H1 (cell line): ENCODE data around the gene RNF144A.

Experiments
- GABPA ChIP-seq: IDR thresholded peaks from 2 replicates; pipeline ENCODE4 v1.6.1; 2011; ENCODE audit warnings: mild to moderate bottlenecking, low read length, moderate library complexity, borderline replicate concordance; ENCODE audit not compliant: insufficient read depth
- JUND ChIP-seq: IDR thresholded peaks from 2 replicates; pipeline ENCODE4 v1.6.1; 2011; ENCODE audit warnings: mild to moderate bottlenecking, improper control_type of control experiment, low read length
- POLR2A ChIP-seq, 2 experiments: IDR thresholded peaks; 1 replicate in 1 of 2; 2 replicates in 1 of 2; pipeline ENCODE4 v1.6.1; 2011; ENCODE audit warnings: low read depth in 2 of 2, low read length in 2 of 2, mild to moderate bottlenecking in 2 of 2; ENCODE audit errors: control extremely low read depth in 1 of 2
- SIX5 ChIP-seq: IDR thresholded peaks from 2 replicates; pipeline ENCODE4 v1.6.1; 2011; ENCODE audit warnings: mild to moderate bottlenecking, low read depth, low read length
- TF ChIP-seq, protein P1 (sequence below): IDR thresholded peaks from 2 replicates; pipeline ENCODE4 v1.6.1; 2011; ENCODE audit warnings: low read length, improper control_type of control experiment
- TF ChIP-seq, protein P2 (sequence below), 3 experiments: IDR thresholded peaks; 1 replicate in 2 of 3; 2 replicates in 1 of 3; pipeline versions ENCODE4 v1.5.1 to v1.6.1; 2011; ENCODE audit warnings: low read length in 3 of 3, mild to moderate bottlenecking in 3 of 3, inconsistent platforms in 2 of 3, low read depth in 1 of 3, moderate library complexity in 1 of 3; ENCODE audit not compliant: insufficient read depth in 1 of 3; ENCODE audit errors: control extremely low read depth in 1 of 3

DNA sequence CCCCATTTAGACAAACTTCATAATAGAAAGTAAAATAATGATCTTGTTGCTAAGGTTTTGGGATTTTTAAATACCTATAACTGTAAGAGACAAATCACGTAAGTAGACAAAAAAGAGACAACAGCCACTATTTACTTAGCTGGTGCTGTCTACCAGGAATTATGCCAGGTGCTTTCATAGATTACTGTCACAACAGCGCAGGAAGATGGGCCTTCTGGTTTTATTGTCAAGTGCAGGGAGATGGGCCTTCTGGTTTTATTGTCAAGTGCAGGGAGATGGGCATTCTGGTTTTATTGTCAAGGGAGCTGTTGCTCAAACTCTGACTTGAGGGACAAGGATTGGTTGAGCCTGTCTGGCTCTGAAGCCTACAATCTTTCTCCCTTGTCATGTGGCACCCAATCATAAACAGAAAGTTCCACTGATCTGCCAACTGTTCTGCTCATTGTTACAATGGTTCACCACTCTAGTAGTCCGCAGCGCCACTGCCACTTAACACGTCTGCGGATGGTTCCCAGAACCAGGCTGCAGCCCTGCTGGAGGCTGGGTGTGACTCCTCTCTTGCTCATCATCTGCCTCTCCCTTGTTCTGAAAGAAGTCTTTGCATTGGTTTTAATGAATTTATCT, 95.0 kb downstream of the RNF144A start:
- TF ChIP-seq, protein P1, sequence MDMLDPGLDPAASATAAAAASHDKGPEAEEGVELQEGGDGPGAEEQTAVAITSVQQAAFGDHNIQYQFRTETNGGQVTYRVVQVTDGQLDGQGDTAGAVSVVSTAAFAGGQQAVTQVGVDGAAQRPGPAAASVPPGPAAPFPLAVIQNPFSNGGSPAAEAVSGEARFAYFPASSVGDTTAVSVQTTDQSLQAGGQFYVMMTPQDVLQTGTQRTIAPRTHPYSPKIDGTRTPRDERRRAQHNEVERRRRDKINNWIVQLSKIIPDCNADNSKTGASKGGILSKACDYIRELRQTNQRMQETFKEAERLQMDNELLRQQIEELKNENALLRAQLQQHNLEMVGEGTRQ, result no peak
- TF ChIP-seq POLR2A (IDR thresholded peaks at IDR 0.05; ENCODE audit: control extremely low read depth in 1 of 2, low read depth in 2 of 2, low read length in 2 of 2) (no peak), GABPA (no peak), JUND (no peak), SIX5 (no peak)
- TF ChIP-seq, protein P2, sequence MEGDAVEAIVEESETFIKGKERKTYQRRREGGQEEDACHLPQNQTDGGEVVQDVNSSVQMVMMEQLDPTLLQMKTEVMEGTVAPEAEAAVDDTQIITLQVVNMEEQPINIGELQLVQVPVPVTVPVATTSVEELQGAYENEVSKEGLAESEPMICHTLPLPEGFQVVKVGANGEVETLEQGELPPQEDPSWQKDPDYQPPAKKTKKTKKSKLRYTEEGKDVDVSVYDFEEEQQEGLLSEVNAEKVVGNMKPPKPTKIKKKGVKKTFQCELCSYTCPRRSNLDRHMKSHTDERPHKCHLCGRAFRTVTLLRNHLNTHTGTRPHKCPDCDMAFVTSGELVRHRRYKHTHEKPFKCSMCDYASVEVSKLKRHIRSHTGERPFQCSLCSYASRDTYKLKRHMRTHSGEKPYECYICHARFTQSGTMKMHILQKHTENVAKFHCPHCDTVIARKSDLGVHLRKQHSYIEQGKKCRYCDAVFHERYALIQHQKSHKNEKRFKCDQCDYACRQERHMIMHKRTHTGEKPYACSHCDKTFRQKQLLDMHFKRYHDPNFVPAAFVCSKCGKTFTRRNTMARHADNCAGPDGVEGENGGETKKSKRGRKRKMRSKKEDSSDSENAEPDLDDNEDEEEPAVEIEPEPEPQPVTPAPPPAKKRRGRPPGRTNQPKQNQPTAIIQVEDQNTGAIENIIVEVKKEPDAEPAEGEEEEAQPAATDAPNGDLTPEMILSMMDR (IDR thresholded peaks at IDR 0.05; ENCODE audit: control extremely low read depth in 1 of 3, insufficient read depth in 1 of 3, low read depth in 1 of 3, low read length in 3 of 3), result no peak
